ENCODE data around the gene IRAK1BP1.
"Not testable (repeated sequence)": the region's sequence is repeated elsewhere in the genome, so short reads cannot be mapped to it uniquely, and the experiment has no call there.

Gene IRAK1BP1

GRCh38 chr6:78910591-78911171 is 43.3 kb downstream of the IRAK1BP1 start:
- no peak for TF ChIP-seq CTCF (IDR thresholded peaks at IDR 0.05; ENCODE audit: insufficient read depth, low read depth, low read length, missing control alignments)
- peak overlapping the region; percentile 46 for H3K4me3 ChIP-seq (ENCODE audit: low read length)
- DNase-seq (ENCODE audit: low read depth): peak; percentile 38

DNA sequence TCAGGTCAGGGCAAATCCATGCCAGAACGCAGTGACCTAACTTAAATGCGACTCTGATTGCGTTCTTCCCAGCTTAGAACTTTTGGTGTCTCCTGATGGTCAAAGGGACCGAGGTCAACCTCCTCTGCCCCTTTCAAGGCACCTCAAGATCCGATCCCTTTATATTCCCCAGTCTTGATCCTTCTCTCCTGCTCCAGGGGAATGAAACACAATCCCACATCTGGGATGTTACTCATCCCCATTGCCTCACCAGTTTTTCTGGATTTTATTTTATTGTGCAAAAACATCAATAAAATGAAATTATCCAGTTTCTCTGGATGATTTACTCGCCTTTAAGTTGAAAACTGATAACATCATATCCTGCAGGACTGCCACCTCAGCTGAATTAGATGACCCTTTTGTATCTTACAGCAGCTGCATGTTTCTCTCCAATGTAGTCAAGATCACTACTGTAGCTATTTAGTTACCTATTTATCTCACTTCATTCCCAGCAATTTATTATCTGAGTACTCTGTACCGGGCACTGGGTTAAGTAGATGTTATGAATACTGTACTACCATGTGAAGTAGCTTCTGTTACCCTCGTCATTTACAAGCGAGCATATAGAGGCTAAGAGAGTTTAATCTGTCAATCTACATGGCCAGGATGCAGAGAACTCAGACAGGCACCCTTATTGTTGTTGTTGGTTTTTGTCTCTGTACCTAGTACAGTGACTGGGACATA is 44.0 kb downstream of the IRAK1BP1 start:
- peak; percentile 26 for DNase-seq (ENCODE audit: low read depth)
- H3K4me3 ChIP-seq (ENCODE audit: low read length): peak overlapping the region; percentile 46
- no peak for TF ChIP-seq CTCF (IDR thresholded peaks at IDR 0.05; ENCODE audit: insufficient read depth, low read depth, low read length, missing control alignments)

GRCh38 chr6:78916411-78916810 is 49.1 kb downstream of the IRAK1BP1 start:
- H3K4me3 ChIP-seq (ENCODE audit: low read length): no peak overlapping the region
- peak; percentile 95 for DNase-seq (ENCODE audit: low read depth)
- no peak for TF ChIP-seq CTCF (IDR thresholded peaks at IDR 0.05; ENCODE audit: insufficient read depth, low read depth, low read length, missing control alignments)

- H3K4me3 ChIP-seq (ENCODE audit: low read length): no peak overlapping the region
- DNase-seq (ENCODE audit: low read depth): no peak
- no peak for TF ChIP-seq CTCF (IDR thresholded peaks at IDR 0.05; ENCODE audit: insufficient read depth, low read depth, low read length, missing control alignments)
These were observed 50.4 kb downstream of the IRAK1BP1 start for GRCh38 chr6:78917788-78918187.

DNA sequence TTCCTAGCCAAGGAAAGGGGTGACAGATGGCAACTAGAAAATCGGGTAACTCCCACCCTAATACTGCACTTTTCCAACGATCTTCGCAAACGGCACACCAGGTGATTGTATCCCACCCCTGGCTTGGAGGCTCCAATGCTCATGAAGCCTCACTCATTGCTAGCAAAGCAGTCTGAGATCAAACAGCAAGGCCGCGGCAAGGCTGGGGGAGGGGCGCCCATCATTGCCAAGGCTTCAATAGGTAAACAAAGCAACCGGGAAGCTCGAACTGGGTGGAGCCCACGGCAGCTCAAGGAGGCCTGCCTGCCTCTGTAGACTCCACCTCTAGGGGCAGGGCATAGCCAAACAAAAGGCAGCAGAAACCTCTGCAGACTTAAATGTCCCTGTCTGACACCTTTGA is 53.8 kb downstream of the IRAK1BP1 start:
- H3K4me3 ChIP-seq (ENCODE audit: low read length); DNase-seq (ENCODE audit: low read depth): not testable (repeated sequence)

GRCh38 chr6:78925317-78925716 is 58.0 kb downstream of the IRAK1BP1 start:
- TF ChIP-seq CTCF (IDR thresholded peaks at IDR 0.05; ENCODE audit: insufficient read depth, low read depth, low read length, missing control alignments): no peak

GRCh38 chr6:78935553-78935952 is 68.2 kb downstream of the IRAK1BP1 start:
- TF ChIP-seq CTCF (IDR thresholded peaks at IDR 0.05; ENCODE audit: insufficient read depth, low read depth, low read length, missing control alignments): no peak
- no peak for DNase-seq (ENCODE audit: low read depth)
- H3K4me3 ChIP-seq (ENCODE audit: low read length): no peak overlapping the region

More at GRCh38 chr6:78925317-78925716, 58.0 kb downstream of the IRAK1BP1 start:
- no peak for DNase-seq (ENCODE audit: low read depth)
- H3K4me3 ChIP-seq (ENCODE audit: low read length): no peak overlapping the region

Measured in epithelial cell of esophagus (primary cell).